Activated CD8-positive, alpha-beta memory T cell treated with anti-CD3 and anti-CD28 coated beads, Interleukin-2, amount 50 U/mL, for 48 hours (primary cell): ENCODE data around the gene KCNH5.

Source experiments
- DNase-seq: peaks from one replicate; pipeline ENCODE4 v3.0.0-alpha.2; 2020

Gene KCNH5

DNA sequence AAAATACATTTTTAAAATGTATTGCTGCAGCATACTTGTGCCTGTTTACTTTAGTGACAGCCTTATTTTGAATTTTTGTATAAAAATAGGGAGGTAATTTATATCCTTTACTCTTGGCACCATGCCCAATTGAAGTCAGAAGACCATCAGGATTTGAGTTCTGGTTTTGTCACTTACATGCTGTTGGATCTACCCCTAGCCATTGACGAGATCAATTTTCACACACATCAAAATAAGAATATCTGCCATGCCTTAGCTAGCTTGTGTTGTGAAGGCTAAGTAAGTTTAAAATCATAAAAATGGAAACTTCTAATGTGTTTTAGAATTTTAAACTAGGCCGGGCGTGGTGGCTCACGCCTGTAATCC, 381.8 kb downstream of the KCNH5 start:
- DNase-seq, result no peak

DNA sequence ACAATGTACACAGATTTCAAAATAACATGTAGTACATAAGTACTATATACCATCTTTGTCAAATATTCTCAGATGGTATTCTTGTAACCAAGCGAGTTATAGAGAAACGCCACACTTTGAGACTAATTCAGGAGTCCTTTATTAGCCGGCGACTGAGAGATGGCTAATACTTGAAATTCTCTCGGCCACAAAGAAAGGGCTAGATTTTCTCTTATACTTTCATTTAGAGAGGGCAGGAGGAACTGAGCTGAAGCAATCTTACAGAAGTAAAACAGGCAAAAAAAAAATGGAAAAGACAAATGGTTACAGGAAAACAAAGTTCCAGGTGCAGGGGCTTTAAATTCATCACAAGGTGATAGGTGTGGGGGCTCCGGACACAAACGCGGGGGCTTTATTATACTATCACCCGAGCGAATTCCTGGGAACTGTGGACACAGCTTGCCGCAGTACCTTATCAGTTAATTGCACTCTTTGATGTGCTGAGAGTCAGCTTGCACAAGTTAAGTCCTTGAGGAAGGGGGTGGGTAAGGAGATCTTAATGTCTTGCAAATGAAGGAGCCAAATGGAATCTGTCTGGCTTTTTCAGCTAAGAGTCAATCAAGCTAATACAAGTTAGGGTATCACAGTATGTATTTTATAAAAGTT, 382.3 kb downstream of the KCNH5 start:
- no peak for DNase-seq

DNA sequence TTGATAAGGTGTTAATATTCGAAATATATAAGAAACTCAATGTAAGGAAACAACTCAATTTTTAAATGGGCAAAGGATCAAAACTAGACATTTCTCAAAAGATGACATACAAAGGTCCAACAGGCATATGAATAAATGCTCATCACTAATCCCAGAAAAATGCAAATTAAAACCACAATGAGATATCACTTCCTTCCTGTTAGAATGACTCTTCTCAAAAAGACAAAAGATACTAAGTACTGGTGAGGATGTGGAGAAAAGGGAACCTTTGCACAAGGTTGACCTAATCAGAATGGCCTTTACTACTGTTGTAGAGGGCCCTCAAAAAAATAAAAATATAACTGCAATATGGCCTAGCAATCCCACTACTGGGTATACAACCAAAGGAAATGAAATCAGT, 383.4 kb downstream of the KCNH5 start:
- no peak for DNase-seq

DNA sequence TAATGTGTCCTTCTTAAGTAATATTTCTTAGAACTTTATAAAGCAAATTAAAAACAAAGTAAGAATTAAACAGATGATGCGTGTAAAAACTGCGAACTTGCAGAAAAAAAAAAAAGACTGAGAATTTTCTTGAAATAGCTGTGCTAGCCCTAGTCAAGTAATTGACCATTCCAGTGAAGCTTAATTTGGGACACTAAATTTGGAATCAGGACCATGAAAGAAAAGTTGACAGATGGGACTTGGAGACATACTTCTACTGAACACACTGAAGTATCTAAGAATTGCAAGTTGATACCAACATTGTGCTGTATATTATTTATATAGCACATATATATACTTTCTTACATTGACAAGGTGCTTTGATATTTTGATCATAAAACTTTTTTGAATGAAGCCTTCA, 386.6 kb downstream of the KCNH5 start:
- no peak for DNase-seq

DNA sequence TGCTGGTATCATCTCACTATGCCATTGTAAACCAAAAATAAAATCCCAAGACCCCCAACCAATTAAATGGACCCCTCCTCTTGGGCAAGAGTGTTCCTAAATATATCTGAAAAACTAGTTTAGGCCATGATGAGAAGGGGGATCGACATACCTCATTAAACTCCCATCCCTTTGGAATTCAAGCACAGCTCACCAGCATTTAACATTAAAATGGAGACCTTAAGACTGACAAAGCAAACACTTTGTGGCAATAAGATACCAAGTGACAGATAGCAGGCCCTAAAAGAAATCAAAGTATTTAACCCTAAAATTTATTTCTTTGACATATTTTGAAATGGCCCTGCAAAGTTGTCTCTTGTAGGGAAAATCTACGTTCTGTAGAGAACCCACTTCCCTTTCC, 387.9 kb downstream of the KCNH5 start:
- DNase-seq, result no peak

DNA sequence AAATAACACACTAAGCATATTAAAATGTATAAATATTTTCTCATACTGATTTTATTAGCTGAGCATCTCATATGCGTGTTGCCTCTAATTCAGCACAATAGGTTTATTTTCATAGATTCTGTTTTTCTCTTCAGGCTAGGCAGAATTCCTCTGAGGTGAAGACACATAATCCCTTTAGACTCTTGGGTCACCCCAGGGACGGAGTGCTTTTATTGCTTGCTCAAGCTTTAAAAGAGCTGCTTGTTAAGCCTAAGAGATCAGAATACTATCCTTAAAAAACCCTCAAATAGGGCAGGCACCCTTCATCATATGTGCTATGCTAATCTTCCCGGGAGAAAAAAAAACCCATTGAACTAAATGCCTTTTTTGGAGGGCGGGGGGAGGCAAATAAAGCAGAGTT, 390.1 kb downstream of the KCNH5 start:
- DNase-seq, result no peak

DNA sequence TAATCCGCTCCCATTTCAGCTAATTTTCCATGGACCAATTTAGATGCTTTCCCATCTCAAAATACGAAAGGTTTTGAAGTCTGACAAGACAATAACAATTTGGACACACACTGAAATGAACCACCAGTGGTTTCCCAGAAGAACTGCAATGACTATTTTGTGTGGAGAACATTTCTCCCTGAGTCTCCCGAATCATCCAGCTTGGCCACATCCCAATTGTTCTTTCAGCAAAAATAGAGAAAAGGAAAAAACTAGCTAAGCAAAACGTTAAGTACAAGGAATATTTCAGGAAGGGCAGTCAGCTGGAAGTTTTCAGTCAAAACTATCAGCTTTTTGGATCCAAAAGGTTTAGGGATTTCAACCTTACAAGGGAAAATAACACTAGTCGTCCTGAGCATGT, 390.6 kb downstream of the KCNH5 start:
- DNase-seq, result no peak
